Diencephalon (tissue), 1 donor: ENCODE data around the gene SCN10A. TPM values are rescaled to one million over a fixed set of nuclear protein-coding genes. Genes with fewer than 3 reads are reported as not detected.

Experiments
- total RNA-seq: library from RNA; depleted of rRNA; stranded (reverse); fragments of >200 nt; gene quantifications from one replicate; pipeline ENCODE4 v1.2.3, GENCODE V29; 2014

The SCN10A gene
- not detected for total RNA-seq

DNA sequence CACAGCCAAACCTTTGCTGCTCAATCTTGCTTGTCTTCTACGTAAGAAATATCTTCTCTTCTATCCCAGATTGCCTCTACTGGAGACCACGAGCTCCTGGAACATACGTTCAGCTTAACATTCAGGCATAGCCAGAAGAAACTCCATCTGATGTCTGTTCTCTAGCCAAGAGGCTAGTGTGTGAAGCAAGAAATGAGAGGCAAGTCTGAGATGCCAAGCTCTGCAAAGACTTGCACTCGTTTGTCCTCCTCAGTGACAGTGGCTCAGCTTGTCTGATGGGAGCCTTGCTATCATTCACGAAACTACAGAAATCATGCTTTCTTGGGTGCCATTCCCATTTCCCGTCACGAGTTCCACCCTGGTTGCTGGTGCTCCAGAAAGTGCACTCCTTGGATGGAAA is at the start of gene SCN10A:
TSS of gene SCN10A (minus strand) at position 192 of the 400 bp plus-strand sequence. CDS start 22,207 bp downstream, outside the sequence.

DNA sequence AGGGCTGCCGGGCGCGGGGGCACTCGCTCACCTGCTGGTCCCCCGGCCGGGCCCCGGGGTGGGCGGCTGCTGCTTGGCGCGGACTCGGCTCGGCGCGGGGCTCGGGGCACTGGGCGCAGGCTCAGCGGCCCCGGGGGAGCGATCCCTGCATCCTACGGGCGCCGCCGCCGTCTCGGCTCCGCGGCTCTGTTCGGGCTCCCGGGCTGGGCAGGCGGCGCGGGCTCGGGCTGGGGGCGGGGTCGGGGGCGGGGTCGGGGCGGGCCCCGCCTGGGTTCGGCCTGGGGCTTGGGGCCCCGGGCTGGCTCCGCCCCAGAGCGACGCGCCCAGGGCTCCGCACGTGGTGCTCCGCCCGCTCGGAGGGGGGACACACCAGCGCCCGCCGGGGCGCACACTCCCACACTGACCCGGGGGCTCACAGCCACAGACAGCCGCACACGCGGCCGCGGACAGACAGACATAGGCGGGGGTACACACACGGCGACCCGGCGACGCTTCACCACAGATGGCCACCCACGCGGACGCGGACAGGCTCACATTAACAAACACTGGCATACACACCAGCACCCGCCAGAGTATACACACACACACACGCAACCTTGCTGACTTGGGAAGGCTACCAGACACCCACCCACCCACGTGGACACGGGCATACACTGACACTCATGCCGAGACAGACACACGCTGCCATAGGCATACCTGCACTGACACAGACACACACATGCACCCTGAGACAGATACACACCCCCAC is 166.3 kb downstream of the SCN10A start, which contains the start of gene SCN5A:
TSS of gene SCN5A (minus strand) at position 188 of the 748 bp plus-strand sequence. CDS start 16,380 bp downstream, outside the sequence.

Other genes starting within 250 kb of the SCN10A start
- 2.8 TPM for gene SCN5A, start 166.5 kb downstream of the SCN10A start, total RNA-seq
- 0.46 TPM for gene SCN11A, start 235.7 kb upstream of the SCN10A start, total RNA-seq
- 84.7 TPM for gene WDR48, start 235.8 kb upstream of the SCN10A start, total RNA-seq